ENCODE data around the gene PRDM11.
"Not testable (repeated sequence)": the region's sequence is repeated elsewhere in the genome, so short reads cannot be mapped to it uniquely, and the experiment has no call there.

The PRDM11 gene

DNA sequence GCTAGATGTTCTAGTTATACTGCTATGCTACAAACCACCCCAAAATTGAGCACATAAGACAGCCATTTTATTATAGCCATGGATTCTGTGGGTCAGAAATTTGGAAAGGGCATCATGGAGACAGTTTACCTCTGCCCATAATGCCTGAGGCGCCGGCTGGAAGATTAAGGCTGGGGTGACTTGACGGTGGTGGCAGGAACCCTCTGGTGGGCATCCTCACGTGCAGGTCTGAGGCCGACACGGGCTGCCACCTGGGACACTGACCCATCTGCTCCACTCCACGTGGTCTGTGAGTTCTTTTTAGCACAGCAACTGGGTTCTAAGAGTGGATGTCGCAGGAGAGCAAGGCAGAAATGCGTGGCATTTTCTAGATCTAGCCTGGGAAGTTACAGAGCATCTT, 40.0 kb upstream of the PRDM11 start:
- Histone ChIP-seq H3K36me3 (ENCODE audit: control insufficient read depth, insufficient read depth, low read length, severe bottlenecking) (no peaks in the 10 kb centered on the region), H3K27me3 (replicated peaks; ENCODE audit: control insufficient read depth, insufficient read depth, low read length) (peaks cover 48% of the 10 kb centered on the region), H3K9ac (ENCODE audit: low read length) (no peak overlapping the region), H3K4me1 (ENCODE audit: control insufficient read depth, insufficient read depth, low read length) (peaks cover 9% of the 10 kb centered on the region), H3K4me3 (ENCODE audit: low read length) (no peak overlapping the region), H3K9me3 (ENCODE audit: control insufficient read depth, low read length) (no peaks in the 10 kb centered on the region)
- DNase-seq (ENCODE audit: low read depth) = no peak

- Histone ChIP-seq H3K36me3 (ENCODE audit: control insufficient read depth, insufficient read depth, low read length, severe bottlenecking) (no peaks in the 10 kb centered on the region), H3K4me3 (ENCODE audit: low read length) (no peak overlapping the region), H3K27me3 (replicated peaks; ENCODE audit: control insufficient read depth, insufficient read depth, low read length) (peaks cover 53% of the 10 kb centered on the region), H3K9ac (ENCODE audit: low read length) (no peak overlapping the region), H3K4me1 (ENCODE audit: control insufficient read depth, insufficient read depth, low read length) (peaks cover 9% of the 10 kb centered on the region), H3K9me3 (ENCODE audit: control insufficient read depth, low read length) (no peaks in the 10 kb centered on the region)
- DNase-seq (ENCODE audit: low read depth) = no peak
Observed at GRCh38 chr11:45107029-45107428, 39.4 kb upstream of the PRDM11 start.

- Histone ChIP-seq H3K9ac (ENCODE audit: low read length) (no peak overlapping the region), H3K4me3 (ENCODE audit: low read length) (no peak overlapping the region), H3K27me3 (replicated peaks; ENCODE audit: control insufficient read depth, insufficient read depth, low read length) (peaks cover 65% of the 10 kb centered on the region), H3K36me3 (ENCODE audit: control insufficient read depth, insufficient read depth, low read length, severe bottlenecking) (no peaks in the 10 kb centered on the region), H3K4me1 (ENCODE audit: control insufficient read depth, insufficient read depth, low read length) (no peaks in the 10 kb centered on the region), H3K9me3 (ENCODE audit: control insufficient read depth, low read length) (no peaks in the 10 kb centered on the region)
- peak; percentile 34 for DNase-seq (ENCODE audit: low read depth)
Observed at GRCh38 chr11:45108070-45109064, 38.1 kb upstream of the PRDM11 start.

GRCh38 chr11:45109400-45109799, 37.0 kb upstream of the PRDM11 start:
- Histone ChIP-seq H3K4me3 (ENCODE audit: low read length) (no peak overlapping the region), H3K4me1 (ENCODE audit: control insufficient read depth, insufficient read depth, low read length) (no peaks in the 10 kb centered on the region), H3K27me3 (replicated peaks; ENCODE audit: control insufficient read depth, insufficient read depth, low read length) (peaks cover 67% of the 10 kb centered on the region), H3K36me3 (ENCODE audit: control insufficient read depth, insufficient read depth, low read length, severe bottlenecking) (no peaks in the 10 kb centered on the region), H3K9me3 (ENCODE audit: control insufficient read depth, low read length) (peaks cover 2% of the 10 kb centered on the region), H3K9ac (ENCODE audit: low read length) (no peak overlapping the region)
- DNase-seq (ENCODE audit: low read depth) = no peak

GRCh38 chr11:45110562-45110961, 35.9 kb upstream of the PRDM11 start:
- peak; percentile 92 for DNase-seq (ENCODE audit: low read depth)
- Histone ChIP-seq H3K36me3 (ENCODE audit: control insufficient read depth, insufficient read depth, low read length, severe bottlenecking) (no peaks in the 10 kb centered on the region), H3K4me1 (ENCODE audit: control insufficient read depth, insufficient read depth, low read length) (no peaks in the 10 kb centered on the region), H3K4me3 (ENCODE audit: low read length) (no peak overlapping the region), H3K9ac (ENCODE audit: low read length) (no peak overlapping the region), H3K9me3 (ENCODE audit: control insufficient read depth, low read length) (peaks cover 13% of the 10 kb centered on the region), H3K27me3 (replicated peaks; ENCODE audit: control insufficient read depth, insufficient read depth, low read length) (peaks cover 72% of the 10 kb centered on the region)

GRCh38 chr11:45113807-45114206, 32.6 kb upstream of the PRDM11 start:
- Histone ChIP-seq H3K4me3 (ENCODE audit: low read length) (no peak overlapping the region), H3K36me3 (ENCODE audit: control insufficient read depth, insufficient read depth, low read length, severe bottlenecking) (no peaks in the 10 kb centered on the region), H3K9me3 (ENCODE audit: control insufficient read depth, low read length) (peaks cover 20% of the 10 kb centered on the region), H3K27me3 (replicated peaks; ENCODE audit: control insufficient read depth, insufficient read depth, low read length) (peaks cover 69% of the 10 kb centered on the region), H3K4me1 (ENCODE audit: control insufficient read depth, insufficient read depth, low read length) (no peaks in the 10 kb centered on the region), H3K9ac (ENCODE audit: low read length) (no peak overlapping the region)
- no peak for DNase-seq (ENCODE audit: low read depth)

GRCh38 chr11:45127836-45128235, 18.6 kb upstream of the PRDM11 start:
- H3K9me3 ChIP-seq (ENCODE audit: control insufficient read depth, low read length) = peaks cover 19% of the 10 kb centered on the region
- not testable (repeated sequence) for H3K36me3 ChIP-seq (ENCODE audit: control insufficient read depth, insufficient read depth, low read length, severe bottlenecking); H3K4me1 ChIP-seq (ENCODE audit: control insufficient read depth, insufficient read depth, low read length); H3K9ac ChIP-seq (ENCODE audit: low read length); H3K4me3 ChIP-seq (ENCODE audit: low read length); DNase-seq (ENCODE audit: low read depth)
- H3K27me3 ChIP-seq (replicated peaks; ENCODE audit: control insufficient read depth, insufficient read depth, low read length) = peaks cover 18% of the 10 kb centered on the region

- H3K27me3 ChIP-seq (replicated peaks; ENCODE audit: control insufficient read depth, insufficient read depth, low read length) = peaks cover 45% of the 10 kb centered on the region
- DNase-seq (ENCODE audit: low read depth) = no peak
- H3K4me1 ChIP-seq (ENCODE audit: control insufficient read depth, insufficient read depth, low read length) = no peaks in the 10 kb centered on the region
- H3K9ac ChIP-seq (ENCODE audit: low read length) = no peak overlapping the region
- peaks cover 21% of the 10 kb centered on the region for H3K9me3 ChIP-seq (ENCODE audit: control insufficient read depth, low read length)
- no peaks in the 10 kb centered on the region for H3K36me3 ChIP-seq (ENCODE audit: control insufficient read depth, insufficient read depth, low read length, severe bottlenecking)
- H3K4me3 ChIP-seq (ENCODE audit: low read length) = no peak overlapping the region
Observed at GRCh38 chr11:45133878-45134277, 12.6 kb upstream of the PRDM11 start.

GRCh38 chr11:45141171-45141570, 5.3 kb upstream of the PRDM11 start:
- no peak overlapping the region for H3K4me3 ChIP-seq (ENCODE audit: low read length)
- H3K36me3 ChIP-seq (ENCODE audit: control insufficient read depth, insufficient read depth, low read length, severe bottlenecking) = no peaks in the 10 kb centered on the region
- H3K9me3 ChIP-seq (ENCODE audit: control insufficient read depth, low read length) = no peaks in the 10 kb centered on the region
- H3K4me1 ChIP-seq (ENCODE audit: control insufficient read depth, insufficient read depth, low read length) = peaks cover 9% of the 10 kb centered on the region
- H3K27me3 ChIP-seq (replicated peaks; ENCODE audit: control insufficient read depth, insufficient read depth, low read length) = peaks cover 39% of the 10 kb centered on the region
- no peak overlapping the region for H3K9ac ChIP-seq (ENCODE audit: low read length)
- DNase-seq (ENCODE audit: low read depth) = no peak

DNA sequence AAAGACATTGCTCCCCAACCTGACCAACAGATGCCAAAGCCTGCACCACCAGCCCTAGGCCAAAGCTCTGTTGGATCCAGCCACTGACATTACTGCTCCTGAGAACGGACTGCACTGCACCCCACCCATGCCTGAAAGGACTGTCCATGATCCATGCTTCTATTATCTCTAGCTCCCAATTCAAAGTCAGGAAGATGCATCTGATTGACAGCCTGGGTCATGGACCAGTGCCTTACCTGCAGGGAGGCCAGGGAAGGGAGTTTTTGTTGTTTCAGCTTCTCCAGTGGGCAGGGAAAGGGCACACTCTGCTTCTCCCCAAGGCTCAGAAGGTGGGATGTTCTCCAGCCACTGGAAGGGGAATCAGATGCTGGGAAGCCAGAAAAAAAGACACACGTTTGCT, 4.8 kb upstream of the PRDM11 start:
- no peaks in the 10 kb centered on the region for H3K36me3 ChIP-seq (ENCODE audit: control insufficient read depth, insufficient read depth, low read length, severe bottlenecking)
- no peak for DNase-seq (ENCODE audit: low read depth)
- H3K4me3 ChIP-seq (ENCODE audit: low read length) = no peak overlapping the region
- no peak overlapping the region for H3K9ac ChIP-seq (ENCODE audit: low read length)
- peaks cover 9% of the 10 kb centered on the region for H3K4me1 ChIP-seq (ENCODE audit: control insufficient read depth, insufficient read depth, low read length)
- H3K27me3 ChIP-seq (replicated peaks; ENCODE audit: control insufficient read depth, insufficient read depth, low read length) = peaks cover 39% of the 10 kb centered on the region
- H3K9me3 ChIP-seq (ENCODE audit: control insufficient read depth, low read length) = no peaks in the 10 kb centered on the region

- peaks cover 38% of the 10 kb centered on the region for H3K27me3 ChIP-seq (replicated peaks; ENCODE audit: control insufficient read depth, insufficient read depth, low read length)
- no peak overlapping the region for H3K4me3 ChIP-seq (ENCODE audit: low read length)
- H3K9ac ChIP-seq (ENCODE audit: low read length) = no peak overlapping the region
- DNase-seq (ENCODE audit: low read depth) = no peak
- H3K9me3 ChIP-seq (ENCODE audit: control insufficient read depth, low read length) = no peaks in the 10 kb centered on the region
- peaks cover 9% of the 10 kb centered on the region for H3K4me1 ChIP-seq (ENCODE audit: control insufficient read depth, insufficient read depth, low read length)
- no peaks in the 10 kb centered on the region for H3K36me3 ChIP-seq (ENCODE audit: control insufficient read depth, insufficient read depth, low read length, severe bottlenecking)
Observed at GRCh38 chr11:45142241-45143055, 4.0 kb upstream of the PRDM11 start.

All from adipocyte (in vitro differentiated cells).